HepG2 (cell line): ENCODE measurements around the gene NRP1. TPM values are rescaled to one million over a fixed set of nuclear protein-coding genes. Genes with fewer than 3 reads are reported as not detected.

Experiments used
- ATF4 ChIP-seq, 2 experiments: fragments of 450-650 bp in 1 of 2; sonication (generic) in 1 of 2; formaldehyde crosslinking; IDR thresholded peaks; 2 replicates each; pipeline versions ENCODE4 v1.5.0 to v1.8.0; 2020 to 2022; ENCODE audit warnings: mild to moderate bottlenecking in 1 of 2, missing genetic modification reagents in 1 of 2
- CREB1 ChIP-seq, 2 experiments: fragments of 450-650 bp in 1 of 2; IDR thresholded peaks; 2 replicates each; pipeline ENCODE4 v1.6.1; 2016 to 2017; ENCODE audit warnings: control low read depth in 1 of 2, mild to moderate bottlenecking in 1 of 2, missing compliant biosample characterization in 1 of 2, missing genetic modification characterization in 1 of 2
- IKZF1 ChIP-seq: fragments of 450-650 bp; IDR thresholded peaks from 2 replicates; pipeline ENCODE4 v1.7.1; 2016
- ISL2 ChIP-seq: sonication (generic); formaldehyde crosslinking; IDR thresholded peaks from 2 replicates; pipeline ENCODE4 v1.5.0; 2020; ENCODE audit warnings: missing genetic modification reagents
- JUN ChIP-seq: sonication (generic); formaldehyde crosslinking; IDR thresholded peaks from 2 replicates; pipeline ENCODE4 v1.4.0; 2020; ENCODE audit warnings: mild to moderate bottlenecking, missing genetic modification reagents
- MBNL3 ChIP-seq: fragments of 250-450 bp; sonication (Bioruptor Pico); conservative IDR thresholded peaks from 2 replicates; pipeline ENCODE4 v1.8.0; 2022; ENCODE audit warnings: mild to moderate bottlenecking, inconsistent platforms
- SIX4 ChIP-seq: sonication (generic); formaldehyde crosslinking; IDR thresholded peaks from 2 replicates; pipeline ENCODE4 v1.4.0; 2020; ENCODE audit warnings: missing genetic modification reagents
- THAP9 ChIP-seq: sonication (generic); formaldehyde crosslinking; IDR thresholded peaks from 2 replicates; pipeline ENCODE4; 2020; ENCODE audit warnings: missing genetic modification reagents, mild to moderate bottlenecking, borderline replicate concordance
- ZBTB40 ChIP-seq, 2 experiments: fragments of 450-650 bp in 1 of 2; sonication (generic) in 1 of 2; formaldehyde crosslinking in 1 of 2; IDR thresholded peaks; 2 replicates each; pipeline versions ENCODE4 v1.6.1 to v1.8.0; 2016 to 2022; ENCODE audit warnings: antibody characterized with exemption in 1 of 2, mild to moderate bottlenecking in 1 of 2, missing genetic modification reagents in 1 of 2
- ZBTB46 ChIP-seq: sonication (generic); formaldehyde crosslinking; IDR thresholded peaks from 2 replicates; pipeline ENCODE4 v1.4.0; 2020; ENCODE audit warnings: mild to moderate bottlenecking, missing genetic modification reagents, borderline replicate concordance
- ZNF296 ChIP-seq: sonication (generic); formaldehyde crosslinking; conservative IDR thresholded peaks from 2 replicates; pipeline ENCODE4 v1.5.0; 2020; ENCODE audit warnings: mild to moderate bottlenecking, missing genetic modification reagents
- polyA plus RNA-seq, 8 experiments: library from polyadenylated mRNA; depleted of rRNA in 3 of 8; stranded (reverse) in 7 of 8; unstranded in 1 of 8; fragments of >200 nt; fragmentation: Illumina TruSeq in 4 of 8; extraction: Trizol in 4 of 8; gene quantifications; 2 replicates each; pipeline versions ENCODE4 v1.2.1 to v1.2.3, GENCODE V29; 2011 to 2016; ENCODE audit warnings: low read depth in 4 of 8, missing spikeins in 1 of 8, mixed read lengths in 1 of 8; ENCODE audit not compliant: insufficient read depth in 1 of 8
- total RNA-seq, 5 experiments: library from RNA; depleted of rRNA; stranded (reverse); fragments of >200 nt; fragmentation: Illumina TruSeq; extraction: Trizol; gene quantifications; 2 replicates each; pipeline ENCODE4 v1.2.3, GENCODE V29; 2016; ENCODE audit warnings: low read depth in 1 of 5

The NRP1 gene
- total and polyA plus RNA-seq, 2 of the 13 experiments (the other 11 are each of a cell fraction or from before 2014, with no cell fraction given) = 5.3 to 5.8 TPM

- TF ChIP-seq THAP9 (CRISPR knock-in tag) (no peak), ZBTB46 (CRISPR knock-in tag) (no peak), JUN (no peak), ZBTB40 (IDR thresholded peaks at IDR 0.05) (no peak), ZBTB40 (CRISPR knock-in tag; IDR thresholded peaks at IDR 0.05) (no peak), IKZF1 (no peak), ISL2 (CRISPR knock-in tag) (peak; percentile 28; the same call in 1 of the 2 replicates), CREB1 (IDR thresholded peaks at IDR 0.05) (no peak), CREB1 (CRISPR knock-in tag; IDR thresholded peaks at IDR 0.05) (peak; percentile 38; the same call in 1 of the 2 replicates), MBNL3 (no peak), ATF4 (CRISPR knock-in tag; IDR thresholded peaks at IDR 0.05) (no peak), ZNF296 (CRISPR knock-in tag) (no peak), SIX4 (CRISPR knock-in tag) (no peak)
These were observed 141.3 kb downstream of the NRP1 start (continued) for GRCh38 chr10:33193057-33193700.
